Right cardiac atrium (tissue), 5 donors: ENCODE measurements around the gene TMEM63B. TPM values are rescaled to one million over a fixed set of nuclear protein-coding genes. Genes with fewer than 3 reads are reported as not detected.
A peak's percentile ranks its signal among the peaks of the same experiment; 100 is the strongest.

Source experiments
- ATAC-seq, 2 donors: fragments of 200-7000 bp; cut with Tn5 transposase; one replicate each; pipeline versions ENCODE4 v1.8.0 to v1.9.1; 2020; ENCODE audit warnings: moderate library complexity in 2 of 2, mild to moderate bottlenecking in 1 of 2
- DNase-seq, 3 donors: peaks; one replicate each; pipeline ENCODE4 v3.0.0-alpha.2; 2020
- H3K27ac ChIP-seq: one replicate; pipeline ENCODE4 v1.5.1; 2013; ENCODE audit warnings: mild to moderate bottlenecking, low read length, control low read depth, moderate library complexity
- H3K27me3 ChIP-seq: one replicate; pipeline ENCODE4 v1.6.1; 2013; ENCODE audit not compliant: control insufficient read depth, insufficient read depth
- H3K4me1 ChIP-seq: one replicate; pipeline ENCODE4 v1.6.1; 2013; ENCODE audit warnings: low read length; ENCODE audit not compliant: control insufficient read depth, insufficient read depth
- H3K4me3 ChIP-seq: one replicate; pipeline ENCODE4 v1.5.1; 2013; ENCODE audit warnings: low read length, control low read depth
- H3K9me3 ChIP-seq: one replicate; pipeline ENCODE4 v1.6.1; 2013; ENCODE audit warnings: low read length; ENCODE audit not compliant: control insufficient read depth
- WGBS: extraction: QIAGEN DNeasy Blood & Tissue Kit; methylation state at CpG from one replicate; pipeline ENCODE4 v1.1.7; 2013; 5-methylcytosine and 5-hydroxymethylcytosine counted together
- intact Hi-C, 4 donors: fragments of 100-400 bp; cut with DNase I; formaldehyde crosslinking; loops; one replicate each; pipeline versions ENCODE4 v1.11.0 to v1.14.0; 2022 to 2023
- long read RNA-seq, 4 donors: library from polyadenylated mRNA; unstranded; transcript quantifications; one replicate each; pipeline ENCODE4 v2.0.0, GENCODE V29; 2020 to 2021
- polyA plus RNA-seq: library from polyadenylated mRNA; stranded (reverse); fragments of 200-250 nt; gene quantifications from one replicate; pipeline ENCODE4 v1.2.3, GENCODE V29; 2013
- total RNA-seq, 4 donors: library from RNA; stranded (reverse); fragmentation: NEBNext Ultra II Directional; extraction: Animal tissue kit (Norgen Biotek cat#: 25700); gene quantifications; one replicate each; pipeline ENCODE4 v1.2.1, GENCODE V29; 2021
- donor health status: healthy with polysubstance abuse.
- donor health status: DM: no; HTN: yes; CAD: no.
- donor health status: DM: no; HTN: no; CAD: no.
- donor health status: DM: no; HTN: yes; CAD: no; lungs with severe emphysema.
- donor health status: DM: yes; HTN: yes; CAD: no.

TMEM63B gene
- total RNA-seq (10 to 100 TPM; 41.4 to 44.8 (median 43.4) TPM), polyA plus RNA-seq (27.7 TPM)
- long read RNA-seq, donor 1, partial matches to known transcripts: 11 of 20 reads
- long read RNA-seq, donor 1, other reads (novel, unspliced or antisense): 8 of 20 reads
- long read RNA-seq, donor 2, partial matches to known transcripts: 3 of 13 reads
- long read RNA-seq, donor 2, other reads (novel, unspliced or antisense): 8 of 13 reads
- long read RNA-seq, donor 3, partial matches to known transcripts: 17 of 20 reads
- long read RNA-seq, donor 3, other reads (novel, unspliced or antisense): 3 of 20 reads
- long read RNA-seq, donor 4, partial matches to known transcripts: 12 of 20 reads
- long read RNA-seq, donor 4, other reads (novel, unspliced or antisense): 8 of 20 reads

DNA sequence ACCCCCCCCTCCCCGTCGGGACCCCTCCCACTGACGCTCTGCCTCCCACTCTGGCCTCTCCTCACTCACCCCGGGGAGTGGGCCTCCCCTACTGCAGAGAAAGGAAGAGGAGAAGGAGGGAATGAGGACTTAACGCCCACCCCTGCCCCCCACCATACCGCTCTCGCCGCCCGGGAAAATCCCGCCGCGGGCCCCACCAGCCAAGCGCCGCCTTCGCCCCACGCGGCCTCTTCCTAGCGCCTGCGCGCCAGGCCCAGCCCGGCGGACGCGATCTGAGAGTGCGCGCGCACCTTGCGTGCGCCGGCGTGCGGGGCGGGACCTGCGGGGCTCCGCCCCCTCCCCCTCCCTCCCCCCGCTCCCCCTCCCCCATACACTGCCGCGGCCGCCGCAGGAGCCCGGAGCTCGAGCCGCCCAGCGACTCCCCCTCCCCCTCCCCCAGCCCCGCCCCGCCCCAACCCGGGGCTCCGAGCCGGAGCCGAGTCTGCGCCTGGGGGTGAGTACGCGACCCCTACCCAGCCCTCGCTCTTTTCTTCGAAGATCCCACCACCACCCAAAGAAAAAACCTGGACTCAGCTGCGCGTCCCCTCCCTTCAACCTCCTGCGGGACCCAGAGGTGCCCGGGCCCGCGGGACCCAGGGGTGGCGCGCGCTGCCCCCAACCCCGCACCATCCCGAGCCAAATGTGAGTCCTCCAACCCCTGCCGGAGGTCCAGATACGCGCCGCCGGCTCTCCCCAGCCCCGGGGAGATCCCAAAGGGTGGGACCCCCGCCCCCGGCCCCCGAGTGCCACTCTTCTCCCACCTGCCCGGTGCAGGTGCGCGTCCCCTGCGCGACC, at the start of gene TMEM63B, which contains the start of gene MRPL14:
TMEM63B (plus strand) TSS at position 369 of the 834 bp plus-strand sequence. CDS start 7,031 bp downstream, outside the sequence.
MRPL14 (minus strand) TSS at position 267 of the 834 bp plus-strand sequence. CDS start 10,841 bp downstream, outside the sequence.
- ATAC-seq (peak; percentile 95 to 96), DNase-seq (peak; percentile 90 to 97 (median 97))
- intact Hi-C loops: no loop called here
- H3K4me1 ChIP-seq: peaks cover 12% of the 10 kb centered on the region
- H3K9me3 ChIP-seq: no peaks in the 10 kb centered on the region
- peak within 1 kb of the TSS; percentile 94 for H3K4me3 ChIP-seq
- peak within 1 kb of the TSS; percentile 68 for H3K27ac ChIP-seq
- WGBS: under 1% methylated on average over 77 of the region's 80 CpGs
- no peaks in the 10 kb centered on the region for H3K27me3 ChIP-seq

DNA sequence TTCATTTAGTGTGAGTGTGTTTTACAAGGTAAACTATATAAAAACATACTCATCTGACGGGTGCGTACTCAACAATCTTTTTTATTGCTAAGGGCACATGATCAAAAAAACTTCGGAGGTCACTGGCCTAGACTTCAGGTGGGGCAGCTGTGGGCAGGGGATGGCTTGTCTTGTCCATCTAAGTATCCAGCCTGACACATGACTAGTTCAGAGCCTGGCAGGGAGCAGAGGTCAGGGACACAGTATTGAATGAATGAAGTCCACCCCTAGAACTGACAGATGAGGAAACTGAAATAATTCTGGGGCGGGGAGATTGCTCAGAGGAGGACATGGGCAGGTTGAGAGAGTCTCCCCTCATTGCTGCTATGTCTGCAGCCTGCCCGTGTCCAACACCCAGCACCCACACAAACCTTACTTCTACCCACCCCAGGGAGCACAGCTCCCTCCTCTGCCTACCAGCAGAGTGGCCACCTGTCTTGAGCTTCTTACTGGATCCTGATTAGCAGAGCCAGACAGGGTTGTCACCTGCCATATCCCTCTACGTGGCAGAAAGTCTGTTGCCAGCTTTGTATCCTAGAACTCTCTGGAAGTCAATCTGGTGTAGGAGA, 49.0 kb upstream of the TMEM63B start:
- intact Hi-C loops: loop anchor here (2.0 to 10.0 kb wide), 7 partner anchors 71 to 411 kb away; no protein-coding TSS in a partner anchor
- Histone ChIP-seq H3K27ac (no peak overlapping the region), H3K27me3 (no peaks in the 10 kb centered on the region), H3K4me1 (peaks cover 9% of the 10 kb centered on the region), H3K4me3 (no peak overlapping the region), H3K9me3 (no peaks in the 10 kb centered on the region)
- WGBS: 95% methylated on average over 6 of the region's 6 CpGs
- DNase-seq (no peak), ATAC-seq (no peak)

DNA sequence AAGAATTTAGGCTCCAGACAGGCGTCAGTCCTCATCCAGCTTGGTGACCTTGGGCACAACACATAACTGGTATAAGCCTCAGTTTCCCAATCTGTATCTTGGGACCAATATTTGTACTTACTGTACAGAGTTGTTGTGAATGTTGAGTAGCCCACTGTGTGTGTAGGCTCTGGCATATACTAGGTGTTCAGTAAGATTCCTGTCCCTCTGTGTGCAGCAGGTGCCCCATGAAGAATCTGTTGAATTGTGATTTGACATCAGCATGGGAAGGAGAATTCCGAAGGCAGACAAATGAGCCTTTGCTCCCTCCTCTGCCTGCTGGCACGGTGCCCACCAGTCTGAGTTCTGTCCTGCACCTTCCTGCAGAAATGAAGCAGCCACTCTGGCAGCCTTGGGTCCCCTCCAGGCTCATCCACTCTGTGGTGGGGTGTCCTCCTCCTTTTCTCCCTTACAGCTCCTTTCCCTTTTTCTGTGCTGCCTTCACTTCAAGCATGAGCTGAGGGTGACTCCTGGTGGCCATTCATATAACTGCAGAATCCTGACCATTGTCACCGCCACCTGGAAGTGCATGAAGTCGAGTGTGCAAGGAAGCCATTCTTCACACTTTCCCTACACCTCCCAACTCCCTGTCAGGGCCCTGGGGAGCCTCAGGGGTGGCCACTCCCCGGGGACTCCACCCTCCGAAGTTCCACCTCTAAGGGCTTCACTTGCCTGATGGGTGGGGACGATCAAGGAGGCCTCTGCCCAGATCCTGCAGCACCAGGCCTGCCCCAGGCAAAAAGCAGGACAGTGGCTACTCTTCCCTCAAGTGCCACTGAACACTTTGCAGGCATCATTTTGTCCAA, 48.3 kb upstream of the TMEM63B start:
- no peak overlapping the region for H3K4me3 ChIP-seq
- ATAC-seq (peak; percentile 18 to 34), DNase-seq (peak in 2 of 3 donors; percentile 78 to 82)
- no peaks in the 10 kb centered on the region for H3K9me3 ChIP-seq
- no peak overlapping the region for H3K27ac ChIP-seq
- WGBS: 17% methylated on average over 8 of the region's 8 CpGs
- no peaks in the 10 kb centered on the region for H3K27me3 ChIP-seq
- peaks cover 4% of the 10 kb centered on the region for H3K4me1 ChIP-seq
- intact Hi-C loops: loop anchor here (2.0 to 10.0 kb wide), 7 partner anchors 72 to 412 kb away; no protein-coding TSS in a partner anchor

DNA sequence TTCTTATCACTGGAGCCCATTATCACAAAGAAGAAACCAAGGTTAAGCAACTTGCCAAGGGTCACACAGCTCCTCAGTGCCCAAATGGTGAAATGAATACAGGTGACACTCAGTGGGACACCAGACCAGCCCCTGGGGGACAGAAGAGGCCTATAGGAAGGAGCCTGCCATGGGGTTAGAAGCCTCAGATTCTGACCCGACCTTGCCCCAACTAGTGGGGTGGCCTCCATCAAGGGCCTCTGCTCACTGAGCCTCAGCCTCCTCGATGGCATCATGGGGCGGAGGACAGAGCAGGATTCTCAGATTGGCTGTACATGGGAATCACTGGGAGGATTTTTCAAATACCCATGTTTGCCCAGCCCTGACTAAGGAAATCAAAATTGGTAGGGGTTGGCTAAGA, 47.7 kb upstream of the TMEM63B start:
- Histone ChIP-seq H3K4me1 (peaks cover 4% of the 10 kb centered on the region), H3K27ac (no peak overlapping the region), H3K27me3 (no peaks in the 10 kb centered on the region), H3K4me3 (no peak overlapping the region), H3K9me3 (no peaks in the 10 kb centered on the region)
- intact Hi-C loops: loop anchor here (2.0 to 10.0 kb wide), 8 partner anchors 72 to 415 kb away; no protein-coding TSS in a partner anchor
- DNase-seq (peak in 1 of 3 donors; percentile 29), ATAC-seq (no peak)
- 82% methylated on average over 3 of the region's 3 CpGs for WGBS

DNA sequence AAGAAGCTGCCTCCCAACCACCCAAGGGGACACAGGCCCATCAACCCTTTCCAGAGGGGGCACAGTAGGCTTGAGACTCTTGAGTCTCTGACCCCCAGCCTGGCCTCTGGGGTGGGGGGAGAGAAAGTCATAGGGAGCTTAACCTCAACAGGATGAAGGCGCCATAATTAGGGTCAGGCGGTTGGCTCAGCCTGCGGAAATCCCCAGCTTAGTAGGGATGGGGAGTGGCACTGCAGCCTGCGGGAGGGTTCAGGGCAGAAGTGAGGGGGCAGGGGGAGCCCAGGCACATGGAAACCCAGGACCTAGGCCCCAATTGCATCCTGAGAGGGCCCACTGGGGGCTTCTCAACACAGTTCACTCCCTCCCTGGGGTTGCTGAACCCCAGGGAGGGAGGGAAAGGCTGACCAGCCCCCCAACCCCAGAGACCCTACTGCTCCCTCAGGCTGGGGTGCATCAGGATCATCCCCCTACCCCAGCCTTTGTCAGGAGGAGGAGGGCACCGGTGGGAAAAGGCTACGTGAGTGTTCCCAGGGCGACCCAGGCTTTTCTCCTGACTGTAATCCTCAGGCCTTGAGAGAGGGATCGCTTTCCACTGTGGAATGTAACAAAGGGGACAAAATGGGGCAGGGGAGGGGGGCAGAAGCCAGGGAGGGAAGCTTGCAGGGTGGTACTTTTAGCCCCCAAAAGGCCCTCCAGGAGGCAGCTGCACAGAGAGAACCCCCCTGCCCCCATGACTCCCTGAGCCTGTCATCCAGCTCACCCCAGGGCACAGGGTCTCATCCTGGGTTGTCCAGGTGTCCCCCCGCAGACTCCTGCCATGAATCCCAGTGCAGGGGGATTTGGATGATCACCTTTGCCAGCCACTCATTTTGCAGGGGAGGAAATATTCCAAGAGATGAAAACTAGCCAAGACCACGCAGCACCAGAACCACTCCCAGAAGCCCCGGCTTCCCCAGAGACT, 46.5 kb upstream of the TMEM63B start:
- WGBS: 77% methylated on average over 11 of the region's 11 CpGs
- ATAC-seq (no peak), DNase-seq (peak in 1 of 3 donors; percentile 49)
- Histone ChIP-seq H3K4me3 (no peak overlapping the region), H3K27me3 (no peaks in the 10 kb centered on the region), H3K27ac (no peak overlapping the region), H3K9me3 (no peaks in the 10 kb centered on the region), H3K4me1 (peaks cover 4% of the 10 kb centered on the region)
- intact Hi-C loops: loop anchor here in 1 of 4 donors (10.0 kb wide), 1 partner anchor 416 kb away; no protein-coding TSS in a partner anchor

GRCh38 chr6:44081753-44082152, 45.6 kb upstream of the TMEM63B start:
- H3K27me3 ChIP-seq: no peaks in the 10 kb centered on the region
- no peak overlapping the region for H3K4me3 ChIP-seq
- ATAC-seq (no peak), DNase-seq (peak in 1 of 3 donors; percentile 29)
- H3K27ac ChIP-seq: no peak overlapping the region
- intact Hi-C loops: loop anchor here in 1 of 4 donors (10.0 kb wide), 1 partner anchor 417 kb away; no protein-coding TSS in a partner anchor
- no peaks in the 10 kb centered on the region for H3K9me3 ChIP-seq
- peaks cover 4% of the 10 kb centered on the region for H3K4me1 ChIP-seq
- WGBS: 87% methylated on average over 6 of the region's 6 CpGs

DNA sequence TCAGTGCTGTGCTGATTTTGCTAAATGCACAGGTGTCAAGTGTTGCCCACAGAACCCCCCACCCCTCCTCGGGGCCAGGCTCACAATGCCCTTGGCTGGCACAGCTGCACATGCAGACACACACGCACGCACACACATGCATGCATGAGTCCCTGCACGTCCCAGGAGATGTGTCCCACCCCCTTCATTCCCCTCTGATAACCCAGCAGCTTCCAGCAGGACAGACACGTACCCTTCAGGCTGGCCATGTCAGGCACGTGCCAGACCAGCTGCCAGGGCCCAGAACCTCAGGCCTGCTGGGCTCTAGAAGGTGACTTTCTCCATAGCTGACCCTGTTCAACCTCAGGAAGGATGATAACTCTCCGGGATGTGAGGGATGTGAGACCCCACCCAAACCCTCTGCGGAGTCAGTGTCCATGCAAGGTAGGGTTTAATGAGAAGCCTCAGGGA, 44.5 kb upstream of the TMEM63B start:
- Histone ChIP-seq H3K27me3 (no peaks in the 10 kb centered on the region), H3K27ac (no peak overlapping the region), H3K4me1 (peaks cover 4% of the 10 kb centered on the region), H3K9me3 (no peaks in the 10 kb centered on the region), H3K4me3 (no peak overlapping the region)
- WGBS: 63% methylated on average over 8 of the region's 8 CpGs
- intact Hi-C loops: loop anchor here in 1 of 4 donors (10.0 kb wide), 1 partner anchor 418 kb away; no protein-coding TSS in a partner anchor
- peak in 1 of 3 donors; percentile 68 for DNase-seq
- ATAC-seq: peak; percentile 2

DNA sequence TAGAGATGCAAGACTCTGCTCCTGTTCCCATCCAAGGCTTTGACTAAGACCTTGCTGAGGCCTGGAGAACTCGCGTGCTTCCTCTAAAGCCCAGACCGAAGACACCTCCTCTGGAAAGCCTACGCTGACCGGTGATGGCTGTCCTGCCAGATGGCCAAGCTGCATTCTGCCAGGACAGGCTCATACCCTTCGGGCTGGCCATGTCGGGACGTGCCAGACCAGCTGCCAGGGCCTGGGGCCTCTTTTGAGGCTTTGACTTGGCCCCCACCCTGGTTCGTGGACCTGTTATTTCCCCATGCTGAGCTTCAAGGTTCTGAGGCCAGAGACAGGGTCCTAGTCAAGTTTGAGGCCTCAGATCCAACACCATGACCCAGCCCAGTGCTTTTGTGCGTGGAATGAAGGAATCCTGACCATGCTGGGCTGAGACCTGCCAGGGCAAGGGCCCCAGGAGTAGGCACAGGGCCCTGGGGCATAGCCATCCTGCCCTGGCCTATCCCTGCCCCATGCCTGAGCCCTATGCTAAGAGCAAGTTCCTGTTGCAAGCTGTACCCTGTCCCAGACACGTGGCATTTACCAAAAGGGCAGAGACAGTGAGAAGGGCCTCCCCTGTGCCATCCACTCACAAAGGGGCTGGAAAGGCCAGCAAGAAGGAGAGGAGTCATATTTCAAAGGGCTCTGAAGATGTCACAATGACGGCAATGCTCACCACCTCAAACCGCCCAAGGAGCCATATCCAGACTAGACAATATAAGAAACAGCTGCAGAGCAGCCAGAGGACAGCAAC, 42.9 kb upstream of the TMEM63B start:
- intact Hi-C loops: loop anchor here in 1 of 4 donors (10.0 kb wide), 1 partner anchor 420 kb away; no protein-coding TSS in a partner anchor
- Histone ChIP-seq H3K9me3 (no peaks in the 10 kb centered on the region), H3K4me1 (peaks cover 4% of the 10 kb centered on the region), H3K4me3 (no peak overlapping the region), H3K27ac (peak overlapping the region; percentile 4), H3K27me3 (no peaks in the 10 kb centered on the region)
- ATAC-seq (peak; percentile 44 to 73), DNase-seq (peak in 1 of 3 donors; percentile 47)
- whole genome bisulfite sequencing: 86% methylated on average over 13 of the region's 13 CpGs
